Neural progenitor cell (in vitro differentiated cells): ENCODE measurements around the gene TPSB2. TPM values are rescaled to one million over a fixed set of nuclear protein-coding genes. Genes with fewer than 3 reads are reported as not detected.
A peak's percentile ranks its signal among the peaks of the same experiment; 100 is the strongest.
"Not testable (repeated sequence)": the region's sequence is repeated elsewhere in the genome, so short reads cannot be mapped to it uniquely, and the experiment has no call there.

Experiments used
- DNase-seq: peaks from one replicate; pipeline ENCODE4 v3.0.0-alpha.2; 2016; ENCODE audit warnings: low spot score
- H2AFZ ChIP-seq: fragments of 200-600 bp; sonication (generic); replicated peaks from 2 replicates; pipeline ENCODE4 v1.6.1; 2016; ENCODE audit warnings: antibody characterized with exemption
- H3F3A ChIP-seq: fragments of 200-600 bp; sonication (generic); 2 replicates; pipeline ENCODE4 v1.6.1; 2016; ENCODE audit warnings: antibody characterized with exemption, low read depth
- H3K27ac ChIP-seq: fragments of 200-600 bp; sonication (generic); 2 replicates; pipeline ENCODE4 v1.5.1; 2016; ENCODE audit warnings: mild to moderate bottlenecking
- H3K27me3 ChIP-seq: fragments of 200-600 bp; sonication (generic); 2 replicates; pipeline ENCODE4 v1.6.1; 2016; ENCODE audit warnings: mild to moderate bottlenecking, moderate library complexity
- H3K36me3 ChIP-seq: fragments of 200-600 bp; sonication (generic); 2 replicates; pipeline ENCODE4 v1.5.1; 2016
- H3K4me1 ChIP-seq: fragments of 200-600 bp; sonication (generic); 2 replicates; pipeline ENCODE4 v1.6.1; 2016; ENCODE audit warnings: mixed run types
- H3K4me2 ChIP-seq: fragments of 200-600 bp; sonication (generic); 2 replicates; pipeline ENCODE4 v1.6.1; 2016
- H3K4me3 ChIP-seq: fragments of 200-600 bp; sonication (generic); 2 replicates; pipeline ENCODE4 v1.5.1; 2016
- H3K79me2 ChIP-seq: fragments of 200-600 bp; sonication (generic); 2 replicates; pipeline ENCODE4 v1.6.1; 2016; ENCODE audit warnings: low read depth
- H3K9ac ChIP-seq: fragments of 200-600 bp; sonication (generic); 2 replicates; pipeline ENCODE4 v1.6.1; 2016
- H3K9me3 ChIP-seq: fragments of 200-600 bp; sonication (generic); 2 replicates; pipeline ENCODE4 v1.5.1; 2016; ENCODE audit warnings: low read depth
- H4K20me1 ChIP-seq: fragments of 200-600 bp; sonication (generic); 2 replicates; pipeline ENCODE4 v1.6.1; 2016; ENCODE audit warnings: low read depth
- H3K27ac Mint-ChIP-seq: 3 replicates; pipeline ENCODE4 v1.8.0; 2021; ENCODE audit warnings: mixed read lengths
- H3K27me3 Mint-ChIP-seq: 2 replicates; pipeline ENCODE4 v1.8.0; 2022; ENCODE audit warnings: low read depth, mild to moderate bottlenecking, inconsistent platforms, moderate library complexity, mixed read lengths; ENCODE audit not compliant: insufficient read depth
- H3K36me3 Mint-ChIP-seq: 3 replicates; pipeline ENCODE4 v1.8.0; 2021; ENCODE audit warnings: mixed read lengths
- H3K4me1 Mint-ChIP-seq: 3 replicates; pipeline ENCODE4 v1.8.0; 2021; ENCODE audit warnings: mixed read lengths
- H3K4me3 Mint-ChIP-seq: 3 replicates; pipeline ENCODE4 v1.8.0; 2021; ENCODE audit warnings: mild to moderate bottlenecking, moderate library complexity, mixed read lengths
- H3K9me3 Mint-ChIP-seq: 3 replicates; pipeline ENCODE4 v1.8.0; 2020; ENCODE audit warnings: mixed read lengths
- EZH2 ChIP-seq: fragments of 200-600 bp; sonication (generic); IDR thresholded peaks from 2 replicates; pipeline ENCODE4 v1.6.1; 2017; ENCODE audit warnings: antibody characterized with exemption, mild to moderate bottlenecking, moderate library complexity
- EZH2phosphoT487 ChIP-seq: fragments of 200-600 bp; sonication (generic); IDR thresholded peaks from 2 replicates; pipeline ENCODE4 v1.6.1; 2017; ENCODE audit warnings: antibody characterized with exemption
- total RNA-seq: library from RNA; depleted of rRNA; stranded (reverse); fragments of >200 nt; gene quantifications from 2 replicates; pipeline ENCODE4 v1.2.3, GENCODE V29; 2015; ENCODE audit warnings: low replicate concordance
- TF ChIP-seq, protein P1 (sequence below): fragments of 200-600 bp; sonication (generic); IDR thresholded peaks from 2 replicates; pipeline ENCODE4 v1.5.1; 2017; ENCODE audit warnings: antibody characterized with exemption, mild to moderate bottlenecking

Gene TPSB2
- total RNA-seq, 1 donor from 2014 or later = not detected

DNA sequence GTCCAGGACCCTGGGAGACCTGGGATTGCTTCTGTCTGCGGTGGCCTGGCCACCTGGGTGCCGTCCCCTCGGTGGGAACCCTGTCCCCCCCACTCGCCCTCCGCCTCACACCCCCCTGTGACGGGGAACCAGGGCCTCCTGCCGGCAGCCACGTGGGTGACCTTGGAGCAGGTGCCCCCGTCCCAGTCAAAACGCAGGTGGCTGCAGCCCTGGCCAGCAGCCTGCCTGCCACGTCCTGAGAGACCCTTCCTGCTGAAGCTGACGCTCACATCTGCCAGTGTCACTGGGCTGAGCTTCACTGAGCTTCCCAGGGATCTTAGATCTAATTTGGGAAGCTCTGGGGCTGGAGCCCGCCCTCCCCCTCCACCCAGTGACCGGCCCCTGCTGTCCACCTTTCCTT lies 3.3 kb downstream of the TPSB2 start:
- DNase-seq, H2AFZ ChIP-seq, H3K9me3 Mint-ChIP-seq, H4K20me1 ChIP-seq, H3K36me3 Mint-ChIP-seq, H3K4me3 Mint-ChIP-seq, H3K36me3 ChIP-seq, H3K9me3 ChIP-seq, H3K4me2 ChIP-seq, H3K27me3 Mint-ChIP-seq, H3F3A ChIP-seq, H3K27me3 ChIP-seq, H3K27ac Mint-ChIP-seq, H3K4me1 Mint-ChIP-seq, H3K9ac ChIP-seq, H3K79me2 ChIP-seq, H3K4me3 ChIP-seq, H3K4me1 ChIP-seq, H3K27ac ChIP-seq: not testable (repeated sequence)

DNA sequence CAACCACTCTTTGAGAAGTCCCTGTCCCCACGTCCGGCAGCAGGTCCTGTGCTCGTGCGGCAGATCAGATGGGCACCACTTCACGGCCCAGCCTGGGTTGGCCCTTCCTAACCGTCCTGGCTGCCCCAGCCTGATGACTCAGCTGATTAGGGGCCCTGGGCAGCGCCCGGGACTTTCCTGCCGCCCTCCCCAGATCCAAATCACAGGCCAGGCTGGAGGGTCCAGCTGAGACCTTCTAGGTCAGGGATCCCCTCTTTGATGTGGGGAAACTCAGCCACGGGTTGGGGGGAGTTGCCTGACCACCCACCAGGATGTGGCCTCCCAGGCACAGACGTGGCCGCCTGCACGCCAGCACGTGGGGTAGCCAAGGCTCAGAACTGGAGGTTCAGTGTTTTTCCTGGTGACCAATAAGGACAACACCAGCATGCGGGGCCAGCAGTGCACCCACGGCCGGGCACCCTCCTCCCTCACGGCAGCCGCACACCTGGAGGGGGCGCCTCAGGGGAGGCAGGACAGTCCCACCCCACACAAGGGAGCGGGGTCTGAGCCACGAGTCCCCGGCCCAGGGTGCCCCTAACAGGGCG lies 4.2 kb downstream of the TPSB2 start:
- not testable (repeated sequence) for H3K79me2 ChIP-seq, H4K20me1 ChIP-seq, H3K27me3 ChIP-seq, H3K36me3 Mint-ChIP-seq, H3K4me1 Mint-ChIP-seq, H3K9me3 ChIP-seq, H3K4me2 ChIP-seq, H3K27me3 Mint-ChIP-seq, H3K4me3 ChIP-seq, H3K36me3 ChIP-seq, H3K4me1 ChIP-seq, H3K4me3 Mint-ChIP-seq, H3F3A ChIP-seq, H2AFZ ChIP-seq, H3K9me3 Mint-ChIP-seq, DNase-seq, H3K27ac ChIP-seq, H3K9ac ChIP-seq
- peak overlapping the region; percentile 50 for H3K27ac Mint-ChIP-seq

DNA sequence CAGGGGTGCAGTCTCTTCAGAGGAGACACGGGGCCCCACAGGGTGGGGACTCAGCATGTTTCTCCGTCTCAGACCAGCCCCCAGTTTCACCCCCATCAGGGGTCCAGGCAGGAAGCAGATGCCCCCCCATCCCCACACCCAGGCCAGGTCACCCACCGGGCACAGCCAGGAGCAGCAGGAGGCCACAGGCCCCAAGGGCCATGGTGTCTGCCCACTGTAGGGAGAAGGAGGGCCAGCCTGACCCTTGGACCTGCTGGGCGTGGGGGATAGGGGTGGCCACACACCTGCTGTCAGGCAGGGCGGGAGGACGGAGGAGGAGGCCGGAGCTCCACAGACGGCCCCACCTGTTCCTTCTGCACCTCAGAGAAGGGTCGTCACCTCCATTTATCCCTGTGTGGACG lies 4.9 kb downstream of the TPSB2 start, which contains the start of gene TPSG1:
TSS of gene TPSG1 (minus strand) at position 218 of the 401 bp plus-strand sequence. CDS start at position 202, 16 bp downstream.
- H3K9me3 Mint-ChIP-seq = no peaks in the 10 kb centered on the region
- Histone ChIP-seq H3K9me3 (no peaks in the 10 kb centered on the region), H4K20me1 (no peaks in the 10 kb centered on the region), H3K9ac (no peak within 1 kb of the TSS), H3K27me3 (no peaks in the 10 kb centered on the region), H3K79me2 (no peaks in the 10 kb centered on the region), H2AFZ (no peak within 1 kb of the TSS), H3K4me1 (no peaks in the 10 kb centered on the region), H3K27ac (no peak within 1 kb of the TSS), H3K4me2 (no peak within 1 kb of the TSS), H3F3A (no peaks in the 10 kb centered on the region), H3K36me3 (no peaks in the 10 kb centered on the region), H3K4me3 (no peak within 1 kb of the TSS)
- no peak for TF ChIP-seq EZH2phosphoT487
- no peak for TF ChIP-seq EZH2
- H3K4me1 Mint-ChIP-seq = no peaks in the 10 kb centered on the region
- H3K4me3 Mint-ChIP-seq = no peak within 1 kb of the TSS
- H3K27me3 Mint-ChIP-seq = peaks cover 2% of the 10 kb centered on the region
- H3K36me3 Mint-ChIP-seq = no peaks in the 10 kb centered on the region
- H3K27ac Mint-ChIP-seq = peak within 1 kb of the TSS; percentile 50
- no peak for DNase-seq

DNA sequence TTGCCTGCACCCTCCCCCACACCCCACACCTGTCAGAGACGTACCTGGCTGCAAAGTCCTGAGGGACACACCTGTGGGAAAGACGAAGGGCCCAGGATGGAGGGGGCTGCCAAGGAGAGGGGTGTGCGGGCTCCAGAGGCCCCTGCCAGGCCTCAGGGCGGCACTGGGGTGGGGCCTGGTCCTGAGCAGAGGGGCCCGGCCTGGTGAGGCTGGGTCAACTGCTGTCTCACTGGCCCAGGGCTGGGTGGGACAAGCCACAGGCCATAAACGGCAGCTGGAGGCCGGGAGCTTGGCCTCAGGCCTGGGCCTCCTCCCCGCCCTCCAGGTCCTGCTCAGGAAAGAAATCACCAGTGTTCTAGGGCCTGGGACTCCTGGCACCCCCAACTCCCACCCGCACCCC lies 5.4 kb downstream of the TPSB2 start:
- Histone ChIP-seq H3K4me2 (no peak overlapping the region), H4K20me1 (no peaks in the 10 kb centered on the region), H3K9me3 (no peaks in the 10 kb centered on the region), H3K9ac (no peak overlapping the region), H3K27ac (no peak overlapping the region), H3K36me3 (no peaks in the 10 kb centered on the region), H2AFZ (no peak overlapping the region), H3F3A (no peaks in the 10 kb centered on the region), H3K79me2 (no peaks in the 10 kb centered on the region), H3K4me3 (no peak overlapping the region), H3K27me3 (no peaks in the 10 kb centered on the region), H3K4me1 (no peaks in the 10 kb centered on the region)
- no peak for DNase-seq
- Mint-ChIP-seq H3K4me1 (no peaks in the 10 kb centered on the region), H3K9me3 (no peaks in the 10 kb centered on the region), H3K27ac (no peak overlapping the region), H3K27me3 (peaks cover 2% of the 10 kb centered on the region), H3K4me3 (no peak overlapping the region), H3K36me3 (no peaks in the 10 kb centered on the region)
- TF ChIP-seq, protein P1, sequence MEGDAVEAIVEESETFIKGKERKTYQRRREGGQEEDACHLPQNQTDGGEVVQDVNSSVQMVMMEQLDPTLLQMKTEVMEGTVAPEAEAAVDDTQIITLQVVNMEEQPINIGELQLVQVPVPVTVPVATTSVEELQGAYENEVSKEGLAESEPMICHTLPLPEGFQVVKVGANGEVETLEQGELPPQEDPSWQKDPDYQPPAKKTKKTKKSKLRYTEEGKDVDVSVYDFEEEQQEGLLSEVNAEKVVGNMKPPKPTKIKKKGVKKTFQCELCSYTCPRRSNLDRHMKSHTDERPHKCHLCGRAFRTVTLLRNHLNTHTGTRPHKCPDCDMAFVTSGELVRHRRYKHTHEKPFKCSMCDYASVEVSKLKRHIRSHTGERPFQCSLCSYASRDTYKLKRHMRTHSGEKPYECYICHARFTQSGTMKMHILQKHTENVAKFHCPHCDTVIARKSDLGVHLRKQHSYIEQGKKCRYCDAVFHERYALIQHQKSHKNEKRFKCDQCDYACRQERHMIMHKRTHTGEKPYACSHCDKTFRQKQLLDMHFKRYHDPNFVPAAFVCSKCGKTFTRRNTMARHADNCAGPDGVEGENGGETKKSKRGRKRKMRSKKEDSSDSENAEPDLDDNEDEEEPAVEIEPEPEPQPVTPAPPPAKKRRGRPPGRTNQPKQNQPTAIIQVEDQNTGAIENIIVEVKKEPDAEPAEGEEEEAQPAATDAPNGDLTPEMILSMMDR = no peak
- TF ChIP-seq EZH2phosphoT487 = no peak
- TF ChIP-seq EZH2 = no peak
